Measurements from ENCODE around the gene SBK1.
"Not testable (repeated sequence)": the region's sequence is repeated elsewhere in the genome, so short reads cannot be mapped to it uniquely, and the experiment has no call there.

SBK1 gene

GRCh38 chr16:28338230-28338629 lies 45.9 kb downstream of the SBK1 start:
- DNase-seq = not testable (repeated sequence)

GRCh38 chr16:28362600-28362999 lies 70.3 kb downstream of the SBK1 start:
- not testable (repeated sequence) for DNase-seq

DNA sequence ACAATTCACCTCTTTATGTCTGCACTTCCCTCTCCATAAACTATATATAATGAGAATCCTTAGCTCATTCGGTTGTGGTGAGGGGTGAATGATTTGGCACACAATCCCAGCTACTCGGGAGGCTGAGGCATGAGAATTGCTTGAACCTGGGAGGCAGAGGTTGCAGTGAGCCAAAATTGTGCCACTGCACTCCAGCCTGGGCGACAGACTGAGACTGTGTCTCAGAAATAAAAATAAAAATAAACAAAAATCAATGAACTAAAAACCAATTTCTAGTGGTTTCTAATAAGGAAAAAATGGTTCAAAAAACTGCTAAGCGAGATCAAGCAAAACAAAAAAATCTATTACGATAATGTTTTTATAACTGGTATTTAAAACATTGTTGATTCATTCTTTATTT lies 71.1 kb downstream of the SBK1 start, which contains the start of gene NPIPB6:
Gene NPIPB6 (minus strand): TSS at position 101 of the 400 bp plus-strand sequence. CDS start 686 bp downstream, outside the sequence.
- DNase-seq = not testable (repeated sequence)

GRCh38 chr16:28364268-28365173 lies 72.2 kb downstream of the SBK1 start:
- not testable (repeated sequence) for DNase-seq

DNA sequence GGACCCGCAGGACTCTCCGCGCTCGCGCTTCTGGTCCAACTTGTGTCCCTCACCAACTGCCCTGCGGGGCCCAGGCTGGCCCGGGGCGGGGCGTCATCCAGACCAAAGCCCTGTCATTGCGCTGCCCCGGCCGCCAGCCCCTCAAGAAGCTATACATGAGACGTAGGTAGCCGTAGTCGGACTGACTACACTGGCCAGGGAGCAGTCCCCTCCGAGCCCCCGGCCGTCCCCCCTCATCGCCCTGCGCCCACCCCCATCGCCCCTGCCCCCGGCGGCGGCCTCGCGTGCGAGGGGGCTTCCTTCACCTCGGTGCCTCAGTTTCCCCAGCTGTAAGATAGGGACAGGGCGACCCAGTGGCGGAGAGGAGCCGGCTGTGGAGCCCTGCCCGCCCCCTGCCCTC lies 75.6 kb downstream of the SBK1 start:
- DNase-seq = not testable (repeated sequence)

Measured in NCI-H1092 treated with DMSO at 0.1 percent for 48 hours (cell line).